Progenitor cell of endocrine pancreas (in vitro differentiated cells): ENCODE data around the gene TUSC1. TPM values are rescaled to one million over a fixed set of nuclear protein-coding genes. Genes with fewer than 3 reads are reported as not detected.
"Not testable (repeated sequence)": the region's sequence is repeated elsewhere in the genome, so short reads cannot be mapped to it uniquely, and the experiment has no call there.

Source experiments
- DNase-seq: peaks from one replicate; pipeline ENCODE4 v3.0.0; 2021; ENCODE audit warnings: low spot score; ENCODE audit not compliant: unreplicated experiment
- H3K27ac Mint-ChIP-seq: 2 replicates; pipeline ENCODE4 v1.8.0; 2021; ENCODE audit warnings: mild to moderate bottlenecking, moderate library complexity, mixed read lengths
- H3K27me3 Mint-ChIP-seq: 2 replicates; pipeline ENCODE4 v1.8.0; 2021; ENCODE audit warnings: mixed read lengths
- H3K36me3 Mint-ChIP-seq: 2 replicates; pipeline ENCODE4 v1.8.0; 2022; ENCODE audit warnings: mixed read lengths; ENCODE audit not compliant: insufficient read depth
- H3K4me1 Mint-ChIP-seq: 2 replicates; pipeline ENCODE4 v1.8.0; 2021; ENCODE audit warnings: low read depth, mixed read lengths
- H3K4me3 Mint-ChIP-seq: 2 replicates; pipeline ENCODE4 v1.8.0; 2021; ENCODE audit warnings: low read depth, mild to moderate bottlenecking, moderate library complexity, mixed read lengths
- H3K9me3 Mint-ChIP-seq: 2 replicates; pipeline ENCODE4 v1.8.0; 2021; ENCODE audit warnings: low read depth, mixed read lengths
- total RNA-seq: library from RNA; stranded (reverse); gene quantifications from 2 replicates; pipeline ENCODE4 v1.2.1, GENCODE V29; 2021
- TF ChIP-seq, protein P1 (sequence below): fragments of 200-600 bp; sonication (generic); IDR thresholded peaks from one replicate; pipeline ENCODE4 v1.5.0; 2021; ENCODE audit warnings: antibody characterized with exemption, mild to moderate bottlenecking; ENCODE audit not compliant: unreplicated experiment

TUSC1 gene
- total RNA-seq, 1 donor from 2014 or later, result 0.53 TPM

DNA sequence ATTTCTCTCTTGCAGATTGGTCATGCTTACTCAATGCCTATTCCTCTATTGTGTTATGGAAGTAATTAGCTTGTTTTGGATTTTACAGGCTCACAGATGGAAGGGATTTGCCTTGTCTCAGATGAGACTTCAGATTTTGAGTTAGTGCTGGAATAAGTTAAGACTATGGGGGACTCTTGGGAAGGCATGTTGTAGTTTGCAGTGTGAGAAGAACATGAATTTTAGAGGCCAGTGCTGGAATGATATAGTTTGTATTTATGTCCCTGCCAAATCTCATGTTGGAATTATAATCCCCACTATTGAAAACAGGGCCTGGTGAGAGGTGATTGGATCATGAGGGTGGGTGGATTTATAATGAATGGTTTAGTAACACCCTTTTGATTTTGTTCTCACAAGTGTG, 6.1 kb upstream of the TUSC1 start:
- no peak overlapping the region for H3K4me3 Mint-ChIP-seq
- H3K27ac Mint-ChIP-seq, result no peak overlapping the region
- H3K36me3 Mint-ChIP-seq, result no peaks in the 10 kb centered on the region
- H3K4me1 Mint-ChIP-seq, result no peaks in the 10 kb centered on the region
- peaks cover 3% of the 10 kb centered on the region for H3K9me3 Mint-ChIP-seq
- no peaks in the 10 kb centered on the region for H3K27me3 Mint-ChIP-seq
- TF ChIP-seq, protein P1, sequence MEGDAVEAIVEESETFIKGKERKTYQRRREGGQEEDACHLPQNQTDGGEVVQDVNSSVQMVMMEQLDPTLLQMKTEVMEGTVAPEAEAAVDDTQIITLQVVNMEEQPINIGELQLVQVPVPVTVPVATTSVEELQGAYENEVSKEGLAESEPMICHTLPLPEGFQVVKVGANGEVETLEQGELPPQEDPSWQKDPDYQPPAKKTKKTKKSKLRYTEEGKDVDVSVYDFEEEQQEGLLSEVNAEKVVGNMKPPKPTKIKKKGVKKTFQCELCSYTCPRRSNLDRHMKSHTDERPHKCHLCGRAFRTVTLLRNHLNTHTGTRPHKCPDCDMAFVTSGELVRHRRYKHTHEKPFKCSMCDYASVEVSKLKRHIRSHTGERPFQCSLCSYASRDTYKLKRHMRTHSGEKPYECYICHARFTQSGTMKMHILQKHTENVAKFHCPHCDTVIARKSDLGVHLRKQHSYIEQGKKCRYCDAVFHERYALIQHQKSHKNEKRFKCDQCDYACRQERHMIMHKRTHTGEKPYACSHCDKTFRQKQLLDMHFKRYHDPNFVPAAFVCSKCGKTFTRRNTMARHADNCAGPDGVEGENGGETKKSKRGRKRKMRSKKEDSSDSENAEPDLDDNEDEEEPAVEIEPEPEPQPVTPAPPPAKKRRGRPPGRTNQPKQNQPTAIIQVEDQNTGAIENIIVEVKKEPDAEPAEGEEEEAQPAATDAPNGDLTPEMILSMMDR, result no peak
- DNase-seq, result no peak

GRCh38 chr9:25681266-25681665, 3.0 kb upstream of the TUSC1 start:
- H3K27me3 Mint-ChIP-seq, result no peaks in the 10 kb centered on the region
- TF ChIP-seq, protein P1, result no peak
- no peak overlapping the region for H3K4me3 Mint-ChIP-seq
- peaks cover 3% of the 10 kb centered on the region for H3K9me3 Mint-ChIP-seq
- H3K27ac Mint-ChIP-seq, result no peak overlapping the region
- H3K4me1 Mint-ChIP-seq, result no peaks in the 10 kb centered on the region
- no peak for DNase-seq
- peaks cover 1% of the 10 kb centered on the region for H3K36me3 Mint-ChIP-seq

DNA sequence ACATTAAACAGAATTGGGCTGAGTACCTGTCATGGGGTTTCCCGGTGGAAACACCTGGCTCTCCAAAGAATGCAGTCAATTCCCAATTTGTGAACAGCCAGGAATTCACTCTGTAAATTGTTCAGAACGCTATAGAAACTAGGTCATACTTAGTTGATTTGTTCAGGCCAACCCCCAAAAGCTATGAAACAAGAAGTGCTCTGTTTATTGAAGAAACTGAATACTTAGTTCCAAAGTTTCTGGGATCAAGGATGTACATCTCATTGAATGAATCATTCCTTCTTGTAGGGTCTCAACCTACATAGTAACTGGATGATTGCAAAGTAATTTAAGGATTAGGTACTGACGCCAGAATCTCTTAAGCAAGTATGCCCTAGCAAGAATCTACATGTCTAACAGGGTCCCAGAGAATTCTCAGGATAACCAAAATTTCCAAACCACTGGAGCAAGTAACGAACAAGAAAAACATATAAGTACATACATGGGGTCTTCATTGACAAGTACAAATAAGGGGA, 659 bp upstream of the TUSC1 start:
- no peak overlapping the region for H3K4me3 Mint-ChIP-seq

GRCh38 chr9:25677301-25678146, 720 bp downstream of the TUSC1 start:
- H3K27ac Mint-ChIP-seq, result no peak overlapping the region
- no peak for DNase-seq
- no peaks in the 10 kb centered on the region for H3K9me3 Mint-ChIP-seq
- no peaks in the 10 kb centered on the region for H3K4me1 Mint-ChIP-seq
- H3K36me3 Mint-ChIP-seq, result peaks cover 1% of the 10 kb centered on the region
- TF ChIP-seq, protein P1, result no peak
- H3K27me3 Mint-ChIP-seq, result no peaks in the 10 kb centered on the region
- H3K4me3 Mint-ChIP-seq, result no peak overlapping the region

More for the DNA sequence above, 659 bp upstream of the TUSC1 start:
- Mint-ChIP-seq H3K27me3 (no peaks in the 10 kb centered on the region), H3K36me3 (peaks cover 1% of the 10 kb centered on the region), H3K27ac (no peak overlapping the region), H3K4me1 (no peaks in the 10 kb centered on the region), H3K9me3 (peaks cover 3% of the 10 kb centered on the region)
- TF ChIP-seq, protein P1, result no peak
- no peak for DNase-seq

DNA sequence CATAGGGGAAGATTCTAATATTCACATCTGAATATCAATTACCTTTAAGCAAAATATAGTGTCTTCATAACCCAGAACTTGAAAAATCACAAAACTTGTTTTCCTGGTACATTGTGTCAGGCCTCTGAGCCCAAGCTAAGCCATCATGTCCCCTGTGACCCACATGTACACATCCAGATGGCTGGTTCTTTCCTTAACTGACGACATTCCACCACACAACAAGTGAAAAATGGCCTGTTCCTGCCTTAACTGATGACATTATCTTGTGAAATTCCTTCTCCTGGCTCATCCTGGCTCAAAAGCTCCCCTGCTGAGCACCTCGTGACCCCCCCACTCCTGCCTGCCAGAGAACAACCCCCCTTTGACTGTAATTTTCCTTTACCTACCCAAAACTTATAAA, 2.4 kb downstream of the TUSC1 start:
- H3K4me3 Mint-ChIP-seq, H3K36me3 Mint-ChIP-seq, H3K4me1 Mint-ChIP-seq, H3K27ac Mint-ChIP-seq, DNase-seq, H3K27me3 Mint-ChIP-seq, H3K9me3 Mint-ChIP-seq: not testable (repeated sequence)

DNA sequence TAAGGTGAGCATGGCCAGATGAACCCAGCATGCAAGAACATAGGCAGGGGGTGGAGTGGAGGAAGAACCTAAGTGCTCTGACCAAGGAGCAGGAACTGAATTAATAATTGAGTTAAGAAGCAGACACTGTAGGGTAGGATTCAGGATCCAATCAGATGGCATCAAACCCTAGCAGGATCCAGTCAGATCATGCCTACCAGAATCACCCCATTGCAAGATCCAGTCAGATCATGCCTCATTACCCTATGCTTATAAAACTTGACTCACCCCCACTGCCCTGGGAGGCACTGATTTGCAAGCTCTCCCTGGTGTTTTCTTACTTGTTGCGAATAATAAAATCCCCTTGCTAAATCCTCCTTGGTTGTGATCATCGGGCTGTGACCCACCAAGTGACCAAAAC, 19.7 kb downstream of the TUSC1 start:
- no peak overlapping the region for H3K4me3 Mint-ChIP-seq
- H3K4me1 Mint-ChIP-seq, result peaks cover 2% of the 10 kb centered on the region
- no peak for DNase-seq
- TF ChIP-seq, protein P1, result no peak
- H3K36me3 Mint-ChIP-seq, result no peaks in the 10 kb centered on the region
- no peaks in the 10 kb centered on the region for H3K27me3 Mint-ChIP-seq
- H3K27ac Mint-ChIP-seq, result no peak overlapping the region
- no peaks in the 10 kb centered on the region for H3K9me3 Mint-ChIP-seq
